ENCODE results near the gene NUDT16L1. TPM values are rescaled to one million over a fixed set of nuclear protein-coding genes. Genes with fewer than 3 reads are reported as not detected.

The NUDT16L1 gene
- total RNA-seq, 1 donor from 2014 or later = 28.9 TPM

DNA sequence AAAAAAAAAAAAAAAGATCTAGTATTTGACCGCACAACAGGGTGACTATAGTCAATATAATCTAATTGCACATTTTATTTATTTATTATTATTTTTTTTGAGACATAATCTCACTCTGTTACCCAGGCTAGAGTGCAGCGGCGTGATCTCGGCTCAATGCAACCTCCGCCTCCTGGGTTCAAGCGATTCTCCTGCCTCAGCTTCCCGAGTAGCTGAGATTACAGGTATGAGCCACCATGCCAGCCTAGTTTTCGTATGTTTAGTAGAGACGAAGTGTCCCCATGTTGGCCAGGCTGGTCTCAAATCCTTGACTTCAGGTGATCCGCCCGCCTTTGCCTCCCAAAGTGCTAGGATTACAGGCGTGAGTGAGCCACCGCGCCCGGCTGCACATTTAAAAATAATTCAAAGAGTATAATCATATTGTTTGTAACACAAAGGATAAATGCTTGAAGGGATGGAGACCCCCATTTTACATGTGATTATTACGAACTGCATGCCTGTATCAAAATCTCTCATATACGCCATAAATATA is 39.9 kb downstream of the NUDT16L1 start:
- Mint-ChIP-seq H3K4me3 (ENCODE audit: unreplicated experiment) (peak overlapping the region; percentile 93), H3K27ac (ENCODE audit: unreplicated experiment) (peak overlapping the region; percentile 31), H3K9me3 (ENCODE audit: unreplicated experiment) (no peaks in the 10 kb centered on the region), H3K27me3 (ENCODE audit: unreplicated experiment) (no peaks in the 10 kb centered on the region), H3K4me1 (ENCODE audit: unreplicated experiment) (peaks cover 16% of the 10 kb centered on the region), H3K36me3 (ENCODE audit: unreplicated experiment) (peaks cover 9% of the 10 kb centered on the region)
- no peak for DNase-seq (ENCODE audit: extremely low spot score, unreplicated experiment)
- TF ChIP-seq, protein P1, sequence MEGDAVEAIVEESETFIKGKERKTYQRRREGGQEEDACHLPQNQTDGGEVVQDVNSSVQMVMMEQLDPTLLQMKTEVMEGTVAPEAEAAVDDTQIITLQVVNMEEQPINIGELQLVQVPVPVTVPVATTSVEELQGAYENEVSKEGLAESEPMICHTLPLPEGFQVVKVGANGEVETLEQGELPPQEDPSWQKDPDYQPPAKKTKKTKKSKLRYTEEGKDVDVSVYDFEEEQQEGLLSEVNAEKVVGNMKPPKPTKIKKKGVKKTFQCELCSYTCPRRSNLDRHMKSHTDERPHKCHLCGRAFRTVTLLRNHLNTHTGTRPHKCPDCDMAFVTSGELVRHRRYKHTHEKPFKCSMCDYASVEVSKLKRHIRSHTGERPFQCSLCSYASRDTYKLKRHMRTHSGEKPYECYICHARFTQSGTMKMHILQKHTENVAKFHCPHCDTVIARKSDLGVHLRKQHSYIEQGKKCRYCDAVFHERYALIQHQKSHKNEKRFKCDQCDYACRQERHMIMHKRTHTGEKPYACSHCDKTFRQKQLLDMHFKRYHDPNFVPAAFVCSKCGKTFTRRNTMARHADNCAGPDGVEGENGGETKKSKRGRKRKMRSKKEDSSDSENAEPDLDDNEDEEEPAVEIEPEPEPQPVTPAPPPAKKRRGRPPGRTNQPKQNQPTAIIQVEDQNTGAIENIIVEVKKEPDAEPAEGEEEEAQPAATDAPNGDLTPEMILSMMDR (IDR thresholded peaks at IDR 0.05) = no peak

DNA sequence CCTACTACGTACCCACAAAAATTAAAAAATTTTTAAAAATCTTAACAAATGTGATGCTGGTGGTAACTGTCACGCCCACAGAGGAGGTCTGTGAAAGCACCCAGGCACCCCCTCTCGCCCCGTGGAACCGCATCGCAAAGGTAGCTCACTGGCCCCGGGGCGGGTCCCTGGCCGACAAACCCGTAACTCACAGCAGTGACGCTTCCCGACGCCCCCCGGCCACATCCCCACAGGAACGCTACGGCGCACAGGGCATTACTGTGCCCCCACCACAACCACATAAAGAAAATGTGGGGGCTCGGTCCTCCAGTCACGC is 40.3 kb downstream of the NUDT16L1 start:
- Mint-ChIP-seq H3K27me3 (ENCODE audit: unreplicated experiment) (no peaks in the 10 kb centered on the region), H3K4me1 (ENCODE audit: unreplicated experiment) (peaks cover 16% of the 10 kb centered on the region), H3K4me3 (ENCODE audit: unreplicated experiment) (peak overlapping the region; percentile 93), H3K27ac (ENCODE audit: unreplicated experiment) (peak overlapping the region; percentile 31), H3K9me3 (ENCODE audit: unreplicated experiment) (no peaks in the 10 kb centered on the region), H3K36me3 (ENCODE audit: unreplicated experiment) (peaks cover 4% of the 10 kb centered on the region)
- DNase-seq (ENCODE audit: extremely low spot score, unreplicated experiment) = no peak
- TF ChIP-seq, protein P1 (IDR thresholded peaks at IDR 0.05) = no peak

DNA sequence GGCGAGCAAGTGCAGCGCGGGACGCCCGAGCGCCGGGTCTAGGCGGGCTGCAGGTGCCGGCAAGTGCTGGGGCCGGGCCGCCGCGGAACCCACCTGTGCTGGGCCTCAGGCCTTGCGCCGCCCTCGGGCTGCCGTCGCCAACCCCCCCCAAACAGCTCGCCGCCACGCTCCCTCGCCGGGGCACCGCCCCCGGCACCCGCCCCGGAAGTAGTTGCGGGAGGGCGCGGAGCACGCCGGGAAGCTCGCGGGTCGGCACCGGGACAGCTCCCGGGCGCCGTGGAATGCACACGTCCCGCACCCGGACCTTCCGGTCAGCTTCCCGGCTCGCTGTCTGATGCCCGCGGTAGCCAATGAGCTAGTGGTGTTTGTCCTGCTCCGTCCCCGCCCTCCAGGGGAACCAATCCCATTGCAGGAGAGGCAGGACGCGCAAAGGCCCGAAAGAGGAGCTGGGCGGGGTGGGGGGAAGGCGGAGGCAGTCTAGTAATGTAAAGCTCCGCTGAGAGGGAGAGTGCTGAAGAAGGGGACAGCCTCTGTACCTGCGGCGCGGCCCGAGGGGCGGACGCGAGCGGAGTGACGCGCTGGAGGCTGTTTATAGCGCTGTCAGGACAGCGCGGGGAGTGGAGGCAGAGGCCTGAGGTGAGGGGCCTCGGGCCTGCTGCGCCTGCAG is 40.8 kb downstream of the NUDT16L1 start, which contains the start of the genes ANKS3 and DNAAF8:
Gene ANKS3, minus strand, starts transcription at position 209 of the 667 bp plus-strand sequence. CDS start 4,122 bp downstream, outside the sequence.
Gene DNAAF8, plus strand, starts transcription at position 475 of the 667 bp plus-strand sequence. CDS start 1,978 bp downstream, outside the sequence.
- TF ChIP-seq, protein P1 (IDR thresholded peaks at IDR 0.05) = no peak
- H3K4me1 Mint-ChIP-seq (ENCODE audit: unreplicated experiment) = peaks cover 16% of the 10 kb centered on the region
- no peaks in the 10 kb centered on the region for H3K9me3 Mint-ChIP-seq (ENCODE audit: unreplicated experiment)
- peak; percentile 98 for DNase-seq (ENCODE audit: extremely low spot score, unreplicated experiment)
- H3K27ac Mint-ChIP-seq (ENCODE audit: unreplicated experiment) = peak within 1 kb of the TSS; percentile 94
- H3K36me3 Mint-ChIP-seq (ENCODE audit: unreplicated experiment) = no peaks in the 10 kb centered on the region
- H3K4me3 Mint-ChIP-seq (ENCODE audit: unreplicated experiment) = peak within 1 kb of the TSS; percentile 93
- no peaks in the 10 kb centered on the region for H3K27me3 Mint-ChIP-seq (ENCODE audit: unreplicated experiment)

DNA sequence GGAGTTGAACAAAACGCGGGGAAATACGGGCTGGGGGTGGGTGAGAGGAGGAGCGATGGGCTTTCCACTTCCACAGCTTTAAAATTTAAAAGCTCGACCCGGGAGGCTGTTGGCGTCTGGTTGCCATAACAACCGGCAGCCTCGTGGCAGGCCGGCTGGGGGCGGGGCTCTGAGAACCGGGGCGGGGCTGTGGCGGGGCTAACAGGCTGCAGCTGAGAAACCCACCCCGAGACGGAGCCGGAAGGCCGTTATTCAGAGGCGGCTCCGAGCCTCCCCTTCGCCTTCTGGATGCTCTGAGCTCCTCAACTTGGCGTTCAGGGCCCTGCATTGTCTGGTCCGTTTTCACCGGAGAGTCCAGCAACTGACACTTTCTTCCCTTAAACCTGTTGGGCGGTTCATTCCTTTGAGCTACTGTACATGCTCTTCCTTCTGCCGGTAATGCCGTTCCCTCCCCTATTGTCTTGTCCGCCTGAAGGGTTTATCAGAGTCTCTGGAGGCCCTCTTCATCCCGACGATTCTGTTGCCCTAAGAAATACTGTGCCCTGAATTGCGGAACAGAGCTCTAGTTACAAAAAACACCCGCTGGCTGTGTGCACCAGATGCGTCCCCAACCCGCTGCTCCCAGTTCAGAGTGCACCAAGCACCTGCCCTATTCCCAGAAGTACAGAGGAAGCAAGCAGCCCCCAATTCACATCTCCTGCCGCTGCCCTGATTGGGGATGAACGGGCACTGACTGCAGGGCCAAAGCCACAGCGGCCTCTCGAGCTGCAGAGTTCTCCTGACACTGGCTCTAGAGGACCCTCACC is 41.6 kb downstream of the NUDT16L1 start:
- Mint-ChIP-seq H3K27ac (ENCODE audit: unreplicated experiment) (peak overlapping the region; percentile 94), H3K9me3 (ENCODE audit: unreplicated experiment) (no peaks in the 10 kb centered on the region), H3K36me3 (ENCODE audit: unreplicated experiment) (no peaks in the 10 kb centered on the region), H3K27me3 (ENCODE audit: unreplicated experiment) (no peaks in the 10 kb centered on the region), H3K4me1 (ENCODE audit: unreplicated experiment) (peaks cover 16% of the 10 kb centered on the region), H3K4me3 (ENCODE audit: unreplicated experiment) (peak overlapping the region; percentile 93)
- TF ChIP-seq, protein P1 (IDR thresholded peaks at IDR 0.05) = no peak
- peak; percentile 96 for DNase-seq (ENCODE audit: extremely low spot score, unreplicated experiment)

DNA sequence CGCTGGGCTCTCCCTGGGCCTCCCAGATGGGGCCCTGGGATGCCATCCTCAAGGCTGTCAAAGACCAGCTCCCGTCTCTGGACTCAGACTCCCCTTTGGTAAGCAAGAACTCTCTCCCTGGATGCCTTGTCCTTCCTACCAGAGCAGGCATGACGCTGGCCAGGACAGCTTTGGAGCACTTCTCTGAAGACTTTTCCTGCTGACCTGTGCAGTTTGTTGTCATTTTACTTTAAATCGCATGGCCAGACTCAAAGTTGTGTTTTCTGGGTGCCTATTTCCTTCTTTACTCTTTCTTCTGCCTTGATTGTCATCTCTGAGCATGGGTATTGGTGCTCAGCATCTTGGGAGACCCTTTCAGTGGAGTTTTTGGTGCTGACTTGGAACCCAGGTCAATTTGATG is 43.2 kb downstream of the NUDT16L1 start:
- no peaks in the 10 kb centered on the region for H3K9me3 Mint-ChIP-seq (ENCODE audit: unreplicated experiment)
- H3K4me3 Mint-ChIP-seq (ENCODE audit: unreplicated experiment) = no peak overlapping the region
- no peak overlapping the region for H3K27ac Mint-ChIP-seq (ENCODE audit: unreplicated experiment)
- H3K4me1 Mint-ChIP-seq (ENCODE audit: unreplicated experiment) = peaks cover 16% of the 10 kb centered on the region
- no peaks in the 10 kb centered on the region for H3K36me3 Mint-ChIP-seq (ENCODE audit: unreplicated experiment)
- DNase-seq (ENCODE audit: extremely low spot score, unreplicated experiment) = no peak
- TF ChIP-seq, protein P1 (IDR thresholded peaks at IDR 0.05) = no peak
- no peaks in the 10 kb centered on the region for H3K27me3 Mint-ChIP-seq (ENCODE audit: unreplicated experiment)

Data from osteocyte (in vitro differentiated cells).